Pulmonary artery endothelial cell (primary cell): ENCODE results near the gene TAGLN2. TPM values are rescaled to one million over a fixed set of nuclear protein-coding genes. Genes with fewer than 3 reads are reported as not detected.

Source experiments
- DNase-seq: peaks from one replicate; pipeline ENCODE4 v3.0.0-alpha.2; 2011; ENCODE audit warnings: low read depth, low spot score
- total RNA-seq: library from RNA; depleted of rRNA; stranded (reverse); fragments of >200 nt; gene quantifications from 2 replicates; pipeline ENCODE4 v1.2.3, GENCODE V29; 2014

The TAGLN2 gene
- total RNA-seq, 1 donor from 2014 or later: 627 TPM

DNA sequence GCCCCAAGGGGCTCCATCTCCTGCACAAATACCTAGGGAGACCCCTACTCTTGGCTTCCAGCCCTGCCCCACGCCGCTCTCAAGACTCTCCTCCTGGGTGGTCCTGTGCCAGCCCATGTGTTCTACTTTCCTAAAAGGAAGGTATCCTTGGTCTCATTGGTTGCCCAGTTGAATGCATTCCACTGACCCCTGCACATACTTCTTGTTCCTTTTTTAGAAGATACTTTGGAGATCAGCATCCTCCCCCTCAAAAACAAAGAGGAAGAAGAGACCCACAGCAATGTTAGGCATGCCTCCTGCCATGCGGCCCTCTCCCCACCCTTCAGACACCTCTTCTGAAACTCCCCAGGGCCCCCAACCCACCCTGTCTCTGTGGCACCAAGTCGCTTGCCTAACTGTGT lies 24.7 kb upstream of the TAGLN2 start:
- DNase-seq: no peak

DNA sequence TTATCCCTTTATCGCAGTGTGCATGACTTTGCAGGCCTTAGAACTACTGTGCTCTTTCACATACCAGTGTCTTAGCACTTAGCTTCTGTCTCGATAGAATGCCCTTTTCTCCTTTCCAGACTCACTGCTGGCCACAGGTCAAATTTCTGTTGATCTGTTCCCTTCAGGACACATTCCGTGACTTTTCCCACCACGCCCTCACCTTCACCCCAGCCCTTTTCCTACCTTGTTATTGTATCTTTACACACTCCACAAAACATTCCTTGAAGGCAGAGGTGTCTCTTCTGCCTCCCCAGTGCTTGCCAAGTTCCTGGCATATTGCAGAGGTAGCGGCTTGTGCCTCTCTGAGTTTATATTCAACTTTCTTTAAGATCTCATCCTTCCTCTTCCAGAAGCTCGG lies 23.8 kb upstream of the TAGLN2 start:
- DNase-seq: no peak

DNA sequence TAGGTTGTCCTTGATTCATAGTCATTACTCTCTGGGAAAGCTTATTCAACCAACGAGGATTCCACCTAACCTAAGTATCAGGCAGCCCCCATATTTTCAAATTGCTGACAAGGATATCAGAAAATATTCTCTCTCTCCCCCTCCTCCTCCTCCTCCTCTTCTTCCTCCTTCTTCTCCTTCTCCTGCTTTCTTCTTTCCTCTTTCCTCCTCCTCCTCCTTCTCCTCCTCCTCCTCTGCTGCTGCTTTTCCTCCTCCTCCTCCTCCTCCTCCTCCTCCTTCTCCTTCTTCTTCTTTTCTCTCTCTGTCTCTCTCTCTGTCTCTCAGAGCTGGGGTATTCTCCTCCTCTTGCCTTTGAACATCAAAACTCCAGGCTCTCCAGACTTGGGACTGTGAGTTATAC lies 22.6 kb upstream of the TAGLN2 start:
- no peak for DNase-seq

DNA sequence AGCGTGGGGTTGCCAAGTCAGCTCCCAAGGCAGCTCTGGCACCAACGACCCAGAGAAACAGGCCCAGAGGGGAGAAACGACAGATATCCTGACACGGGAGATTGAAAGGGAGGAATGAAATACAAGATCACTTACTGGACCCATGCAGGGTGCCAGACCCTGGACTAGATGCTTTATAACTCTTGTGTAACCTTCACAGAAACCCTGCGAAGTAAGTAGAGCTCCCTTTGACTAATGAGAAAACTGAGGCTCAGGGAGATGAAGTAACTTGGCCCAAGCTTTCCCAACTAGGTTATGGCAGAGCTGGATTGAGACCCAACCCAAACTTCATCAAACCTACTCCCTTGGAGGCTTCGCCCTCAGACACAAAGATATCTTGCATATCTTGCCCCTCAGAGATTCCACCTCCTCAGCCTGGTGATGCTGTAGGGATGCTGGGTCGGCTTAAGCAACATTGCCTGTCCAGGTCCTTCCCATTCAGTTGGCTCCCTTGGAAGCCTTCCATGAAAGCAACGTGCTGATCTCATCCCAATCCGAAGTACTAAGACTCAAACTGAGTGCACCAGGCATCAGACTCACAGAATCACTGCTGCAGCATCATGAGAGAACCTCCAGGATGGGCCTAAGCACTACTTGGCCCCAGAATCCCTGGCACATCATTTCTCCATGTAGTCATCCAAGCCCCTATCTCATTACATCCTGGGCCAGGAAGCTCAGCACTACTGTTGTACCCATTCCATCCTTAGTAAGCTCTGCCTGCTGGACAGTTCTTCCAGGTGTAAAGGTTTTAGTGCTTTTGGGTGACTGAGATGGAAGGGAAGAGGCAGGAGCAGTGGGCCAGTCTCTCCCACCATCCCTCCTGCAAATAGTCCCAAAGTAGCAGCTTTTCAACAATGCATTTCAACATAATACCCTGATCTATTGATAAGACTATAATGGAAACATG lies 21.2 kb upstream of the TAGLN2 start:
- DNase-seq: no peak

DNA sequence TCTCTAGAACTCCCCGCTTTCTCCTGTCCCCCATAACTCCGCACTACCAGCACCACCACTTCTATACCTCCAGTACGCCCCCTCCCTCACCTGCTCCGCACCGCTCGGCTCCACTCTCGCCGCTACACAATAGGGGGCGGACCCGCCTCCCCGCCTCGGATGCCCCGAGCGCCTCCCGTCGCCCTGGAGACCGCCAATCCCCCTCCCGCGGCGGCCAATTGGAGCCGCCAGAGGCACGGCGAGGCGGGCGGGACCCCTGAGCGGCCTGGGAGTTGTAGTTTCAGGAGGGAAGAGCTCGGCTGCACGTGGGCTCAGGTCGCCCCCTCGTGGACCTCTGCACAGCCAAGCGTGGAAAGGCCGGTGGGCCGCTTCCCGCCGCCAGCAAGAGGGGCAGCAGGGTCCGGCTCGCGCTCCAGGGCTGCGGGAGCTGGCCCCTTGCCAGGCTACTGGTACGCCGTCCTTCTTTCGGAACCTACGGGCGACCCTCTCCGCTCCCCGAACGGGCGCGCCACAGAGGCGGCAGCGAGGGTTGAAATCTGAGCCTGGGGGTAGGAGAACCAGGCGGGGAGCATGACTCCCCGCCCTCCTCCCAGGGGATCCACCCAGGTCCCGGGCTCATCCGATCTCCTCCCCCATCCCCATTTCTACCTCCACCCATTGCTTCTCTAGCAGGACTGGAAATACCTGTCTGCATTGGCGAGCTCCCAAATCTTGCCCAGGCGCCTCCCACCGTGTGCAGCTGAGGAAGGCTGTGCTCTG lies 20.4 kb upstream of the TAGLN2 start, which contains the start of gene IGSF9:
Gene IGSF9 (minus strand): TSS at position 131 of the 759 bp plus-strand sequence. CDS start 2,159 bp downstream, outside the sequence.
- no peak for DNase-seq

DNA sequence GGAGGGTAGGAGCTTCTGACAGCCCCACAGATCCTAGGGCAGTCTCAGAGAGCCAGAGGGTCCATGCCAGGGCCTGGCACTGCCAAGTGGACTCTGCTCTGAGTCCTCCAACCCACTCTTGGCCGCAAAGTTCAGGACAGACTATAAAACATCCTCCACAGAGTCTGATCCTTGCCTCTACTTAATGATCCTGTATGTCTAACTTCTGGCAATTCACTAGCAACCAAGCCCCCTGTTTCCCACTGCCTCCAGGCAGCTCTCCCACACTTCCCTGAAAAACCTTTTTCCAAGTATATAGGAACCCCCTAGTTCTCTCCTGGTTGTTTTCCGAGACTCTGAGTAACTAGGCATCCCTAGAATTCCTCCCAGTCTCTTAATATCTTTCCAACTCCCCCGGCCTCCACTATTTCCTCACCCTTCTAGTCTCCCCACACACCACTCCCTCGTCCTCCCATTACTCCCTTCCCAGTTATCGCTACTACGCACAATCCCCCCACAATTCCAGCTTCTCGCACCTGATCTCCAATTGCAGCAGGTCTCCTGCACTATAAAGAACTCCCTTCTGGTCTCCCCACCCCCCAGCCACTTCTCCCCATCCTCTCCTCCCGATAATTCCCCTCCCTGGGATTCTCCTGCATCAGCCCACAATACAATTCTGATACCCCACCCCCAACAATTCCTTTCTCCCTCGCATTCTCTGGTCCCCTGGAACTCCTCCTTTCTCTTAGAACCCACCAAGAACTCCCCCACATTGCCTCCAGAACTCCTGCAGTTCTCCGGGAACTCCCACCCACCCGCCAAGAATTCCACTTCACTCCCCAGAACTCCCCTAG lies 19.5 kb upstream of the TAGLN2 start:
- DNase-seq: no peak

DNA sequence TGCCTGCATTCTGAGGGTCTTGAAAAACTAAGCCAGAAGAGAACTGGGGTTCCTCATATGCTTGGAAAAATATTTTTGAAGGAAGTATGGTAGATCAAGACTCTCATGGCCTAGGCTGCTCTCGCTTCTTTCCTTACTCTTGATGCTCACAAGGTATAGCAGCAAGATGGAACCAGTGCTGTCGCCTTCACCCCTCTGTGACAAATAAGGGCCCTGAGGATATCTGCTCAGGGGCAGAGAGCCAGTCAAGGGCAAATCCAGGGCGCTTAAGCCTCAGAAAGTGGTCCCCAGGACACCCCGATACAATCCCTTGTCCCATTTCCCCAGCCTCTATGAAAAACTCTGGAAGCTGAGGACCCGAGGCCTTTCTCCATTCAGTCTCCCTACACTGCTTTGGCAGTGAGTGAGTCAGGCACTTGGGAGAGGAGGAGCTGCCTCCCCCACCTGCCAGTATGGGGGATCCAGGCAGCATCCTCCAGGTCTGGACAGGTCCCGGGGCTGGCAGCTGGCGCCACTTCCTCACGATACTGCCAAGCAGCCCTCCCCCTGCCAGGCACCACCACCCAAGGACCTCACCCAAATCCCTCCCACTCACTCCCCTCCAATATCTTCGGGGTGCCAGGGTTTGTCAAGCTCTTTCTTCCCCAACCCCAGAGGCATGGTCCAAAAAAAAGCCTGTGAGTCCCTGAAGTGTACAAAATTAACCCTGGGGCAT lies 18.8 kb upstream of the TAGLN2 start:
- DNase-seq: no peak

DNA sequence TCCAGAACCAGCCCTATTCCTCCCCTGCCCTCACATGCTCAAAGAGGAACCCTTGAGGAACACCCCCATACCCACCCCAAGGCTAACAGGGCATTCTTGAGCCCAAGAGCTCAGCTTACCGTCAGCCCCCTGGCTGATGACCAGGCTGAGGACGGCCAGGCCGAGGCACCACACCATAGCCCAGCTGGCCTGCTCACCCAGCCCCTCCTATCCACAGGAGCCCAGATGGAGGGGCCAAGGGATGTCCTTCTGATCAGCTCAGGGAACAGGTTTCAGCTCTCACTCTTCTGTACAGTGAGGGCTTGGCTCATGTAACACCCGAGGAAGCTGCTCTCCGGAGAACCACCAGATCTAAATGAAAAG lies 18.0 kb upstream of the TAGLN2 start:
- no peak for DNase-seq

DNA sequence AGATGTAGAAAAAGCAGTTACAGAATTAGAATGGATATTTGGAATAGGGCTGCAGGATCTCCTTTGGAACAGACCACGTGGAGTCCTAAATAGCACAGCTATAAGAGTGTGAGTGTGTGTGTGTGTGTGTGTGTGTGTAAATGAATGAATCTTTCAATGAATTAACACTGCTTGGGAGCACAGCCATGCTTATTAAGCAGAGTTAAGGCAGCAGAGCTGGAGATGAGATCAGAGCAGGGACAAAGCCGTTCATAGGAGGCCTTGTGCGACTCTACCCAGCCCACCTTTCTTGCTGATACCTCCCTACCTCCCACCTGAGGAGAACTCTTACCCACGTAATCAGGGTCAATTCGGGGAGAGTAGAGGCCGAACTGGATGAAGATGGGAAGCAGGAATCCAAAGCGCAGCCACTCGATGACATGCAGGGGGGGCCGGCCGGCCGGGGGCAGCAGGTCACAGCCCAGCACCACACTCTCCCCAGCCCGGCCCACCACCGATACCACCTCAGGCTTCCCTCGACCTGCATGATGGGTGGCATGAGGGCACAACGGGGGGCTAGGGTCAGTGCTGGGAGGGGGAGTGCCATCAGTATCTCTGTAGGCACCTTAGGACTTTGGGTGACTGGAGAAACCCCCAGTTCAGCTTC lies 17.4 kb upstream of the TAGLN2 start:
- DNase-seq: no peak

DNA sequence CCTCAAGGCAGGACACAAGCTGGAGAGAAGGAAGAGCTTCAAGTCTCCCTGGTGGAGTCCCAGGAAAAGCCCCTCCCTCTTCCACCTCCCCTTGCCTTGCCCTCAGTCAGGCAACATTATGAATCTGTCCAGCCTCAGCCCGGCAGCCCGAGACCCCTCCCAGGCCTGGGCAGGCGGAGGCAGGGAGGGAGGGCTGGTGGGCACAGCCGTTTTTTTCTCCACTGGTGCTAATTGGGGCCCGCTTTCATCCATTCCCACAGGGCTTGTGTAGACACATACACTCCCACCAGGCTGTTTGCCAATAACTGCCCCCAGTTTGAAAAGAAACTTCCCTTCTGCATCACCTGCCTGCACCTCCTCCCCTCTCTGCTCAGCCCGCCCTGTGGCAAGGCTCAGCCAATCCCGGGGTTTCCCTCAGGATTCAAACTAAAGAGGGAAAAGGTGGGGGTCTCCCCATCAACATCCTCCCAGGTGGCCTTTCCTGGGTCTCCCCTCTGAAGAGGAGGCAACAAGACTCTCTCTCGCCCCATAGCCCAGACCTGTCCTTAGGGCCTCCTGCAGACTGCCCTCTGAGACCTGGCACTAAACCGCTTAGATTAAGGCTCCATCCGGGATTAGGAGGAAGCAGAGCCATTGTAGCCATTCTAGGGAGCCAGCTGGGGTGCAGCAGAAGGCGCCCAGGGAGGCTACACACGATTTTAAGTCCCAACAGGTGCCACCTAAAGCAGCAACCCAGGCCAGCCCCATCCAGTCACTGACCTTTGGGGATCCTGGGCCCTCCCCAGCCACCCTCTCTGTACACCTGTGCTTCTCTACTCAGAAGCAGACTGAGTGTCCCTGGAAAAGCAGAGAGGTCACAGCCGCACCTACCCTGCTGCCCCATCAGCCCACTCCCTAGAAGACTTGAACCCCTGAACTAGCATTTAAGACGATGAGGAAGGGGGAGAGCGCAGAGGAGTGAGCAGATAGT lies 16.6 kb upstream of the TAGLN2 start:
- DNase-seq: no peak

DNA sequence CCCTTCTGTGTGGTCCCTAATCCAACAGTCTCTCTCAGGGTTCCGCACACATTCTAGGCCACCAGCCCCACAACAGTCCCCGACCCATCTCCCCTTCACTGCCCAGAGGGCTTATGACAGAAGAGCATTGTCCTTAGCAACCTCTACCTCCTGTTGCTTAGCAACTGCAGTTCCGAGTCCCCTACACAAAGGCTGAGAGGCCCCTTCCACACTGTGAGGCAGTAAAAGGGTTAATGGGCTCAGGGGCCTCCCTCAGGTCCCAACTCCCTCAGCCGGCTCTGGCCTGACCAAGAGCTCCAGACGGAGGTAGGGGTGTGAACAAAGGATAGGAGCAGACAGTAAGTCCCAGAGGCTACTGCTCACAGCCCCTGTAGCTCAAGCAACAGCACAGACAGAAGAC lies 15.8 kb upstream of the TAGLN2 start:
- DNase-seq: no peak

DNA sequence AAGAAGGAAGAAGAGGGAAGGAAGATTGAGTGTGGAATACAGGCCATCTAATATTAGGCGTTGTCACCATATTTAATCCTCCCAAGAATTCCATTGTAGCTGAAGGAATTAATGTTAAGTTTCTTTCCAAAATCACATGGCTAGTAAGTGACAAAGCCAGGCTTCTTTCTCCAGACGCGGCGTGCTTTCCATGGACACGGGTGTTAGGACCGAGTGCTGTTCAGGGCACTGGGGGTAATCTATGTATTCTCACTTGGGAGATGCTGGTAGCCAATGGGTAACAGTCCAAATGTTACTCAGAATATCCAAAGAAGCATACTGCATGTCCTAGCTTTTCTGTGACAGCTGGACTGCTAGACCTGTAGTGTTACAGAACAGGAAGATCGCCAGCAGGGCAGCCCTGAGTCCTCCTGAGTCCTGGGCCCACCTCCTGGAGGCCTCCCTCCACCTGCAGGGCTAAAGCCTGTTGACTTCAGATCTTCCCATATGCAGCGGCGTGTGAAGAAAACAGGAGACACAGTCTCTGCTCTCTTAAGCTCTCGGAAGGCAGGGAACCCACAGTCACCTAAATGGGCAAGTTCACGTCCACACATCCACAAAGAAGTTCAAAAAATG lies 14.8 kb upstream of the TAGLN2 start:
- no peak for DNase-seq

DNA sequence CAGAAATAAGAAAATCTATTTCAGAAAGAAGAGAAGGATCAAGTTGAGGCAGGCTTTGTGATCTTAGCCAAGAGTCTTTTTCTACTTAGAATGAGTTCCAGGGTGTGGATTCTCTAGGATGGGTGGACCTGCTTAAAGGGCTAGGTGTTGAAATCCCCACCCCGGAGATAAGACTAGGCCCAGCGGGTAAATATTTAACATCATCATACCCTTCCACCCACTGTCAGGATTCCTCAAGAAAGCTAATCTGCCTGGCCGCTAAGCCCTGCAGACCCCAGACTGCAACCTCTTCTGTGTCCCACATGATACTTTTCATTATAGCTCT lies 14.3 kb upstream of the TAGLN2 start:
- no peak for DNase-seq

DNA sequence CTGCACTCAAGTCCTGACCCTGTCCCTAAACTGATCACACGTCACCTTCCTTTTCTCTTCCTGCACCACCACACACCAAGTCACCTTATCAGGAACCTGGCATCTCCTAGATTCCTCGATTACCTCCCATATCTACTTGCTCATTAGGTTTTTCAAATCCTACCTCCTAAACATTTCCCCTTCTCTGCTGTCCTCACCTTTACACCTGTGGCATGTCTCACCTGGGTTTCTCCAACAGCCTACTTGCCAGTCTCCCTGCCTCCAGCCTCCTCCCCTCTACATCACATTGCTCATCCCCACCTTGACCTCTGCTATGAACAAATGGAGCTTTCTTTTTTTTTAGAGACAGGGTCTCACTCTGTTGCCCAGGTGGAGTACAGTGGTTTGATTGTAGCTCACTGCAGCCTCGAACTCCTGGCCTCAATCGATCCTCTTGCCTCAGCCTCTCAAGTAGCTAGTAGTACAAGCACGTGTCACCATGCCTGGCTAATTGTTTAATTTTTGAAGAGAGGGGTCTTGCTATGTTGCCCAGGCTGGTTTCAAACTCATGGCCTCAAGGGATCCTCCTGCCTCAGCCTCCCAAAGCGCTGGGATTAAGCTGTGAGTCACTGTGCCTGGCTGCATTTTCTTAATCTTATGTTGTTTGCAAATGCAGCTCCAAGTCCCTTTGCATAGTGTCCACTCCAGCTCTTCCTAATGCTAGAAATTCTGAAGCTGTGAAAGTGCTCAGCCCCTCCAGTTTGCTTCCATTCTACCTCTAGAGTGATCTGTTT lies 13.8 kb upstream of the TAGLN2 start:
- DNase-seq: no peak

DNA sequence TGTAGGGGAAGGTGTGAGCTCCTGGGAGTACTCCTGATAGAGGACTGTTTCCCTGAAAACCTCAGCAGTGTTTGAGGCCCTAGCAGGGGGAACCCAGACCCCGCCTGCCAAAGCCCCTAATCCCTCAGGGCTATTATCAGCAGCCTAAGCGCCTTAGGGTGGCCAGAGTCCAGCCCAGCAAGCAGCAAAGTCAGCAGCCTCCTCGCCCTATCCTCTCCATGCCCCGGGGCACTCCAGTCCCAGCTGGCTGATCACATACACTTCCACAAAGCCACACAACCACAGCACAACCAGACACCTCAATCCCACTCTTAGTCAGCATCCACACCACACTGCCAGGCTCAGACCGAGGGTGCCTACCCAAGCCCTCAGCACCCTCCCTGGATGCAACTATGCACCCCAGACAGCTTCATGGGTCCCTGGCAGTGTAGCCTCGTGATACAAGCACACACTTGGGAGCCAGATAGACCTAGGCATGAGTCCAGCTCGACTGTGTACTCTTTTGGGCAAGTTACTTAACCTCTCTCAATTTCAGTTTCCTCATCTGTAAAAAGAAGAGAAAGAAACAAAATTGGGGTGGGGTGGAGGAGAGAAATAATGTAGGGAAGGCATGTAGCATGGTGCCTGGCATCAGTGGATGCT lies 13.0 kb upstream of the TAGLN2 start:
- DNase-seq: no peak

DNA sequence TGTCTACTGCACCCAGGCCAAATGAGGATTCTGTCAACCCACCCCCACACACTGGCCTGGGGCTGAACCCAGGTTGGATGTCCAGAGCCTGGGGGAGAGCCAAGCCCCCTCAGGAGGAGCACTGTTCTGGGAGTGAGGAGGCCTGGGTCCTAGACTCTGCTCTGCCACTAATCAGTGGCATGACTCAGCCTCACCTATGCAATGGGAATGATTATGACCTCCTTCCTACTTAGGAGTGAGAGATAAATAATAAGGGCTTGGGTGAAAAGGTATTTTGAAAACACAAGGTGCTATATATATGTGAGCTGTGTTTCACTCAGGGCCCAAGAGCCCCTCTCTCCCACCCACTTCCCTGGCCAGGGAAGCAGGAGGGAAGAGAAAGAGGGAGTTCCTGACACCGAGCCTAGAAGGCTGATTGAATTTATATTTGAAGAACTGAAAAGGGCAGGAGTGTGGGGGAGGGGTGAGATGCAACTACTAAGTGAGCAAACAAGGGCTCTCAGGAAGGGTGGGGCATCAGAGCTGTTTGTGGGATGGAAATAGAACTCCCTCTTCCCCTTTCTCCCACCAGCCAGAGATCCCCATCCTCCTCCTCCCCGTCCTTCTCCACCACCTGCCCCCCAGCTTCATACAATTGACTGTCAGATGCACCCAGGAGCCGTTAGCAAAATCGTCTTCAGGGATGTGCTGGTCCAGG lies 11.9 kb upstream of the TAGLN2 start:
- DNase-seq: no peak

DNA sequence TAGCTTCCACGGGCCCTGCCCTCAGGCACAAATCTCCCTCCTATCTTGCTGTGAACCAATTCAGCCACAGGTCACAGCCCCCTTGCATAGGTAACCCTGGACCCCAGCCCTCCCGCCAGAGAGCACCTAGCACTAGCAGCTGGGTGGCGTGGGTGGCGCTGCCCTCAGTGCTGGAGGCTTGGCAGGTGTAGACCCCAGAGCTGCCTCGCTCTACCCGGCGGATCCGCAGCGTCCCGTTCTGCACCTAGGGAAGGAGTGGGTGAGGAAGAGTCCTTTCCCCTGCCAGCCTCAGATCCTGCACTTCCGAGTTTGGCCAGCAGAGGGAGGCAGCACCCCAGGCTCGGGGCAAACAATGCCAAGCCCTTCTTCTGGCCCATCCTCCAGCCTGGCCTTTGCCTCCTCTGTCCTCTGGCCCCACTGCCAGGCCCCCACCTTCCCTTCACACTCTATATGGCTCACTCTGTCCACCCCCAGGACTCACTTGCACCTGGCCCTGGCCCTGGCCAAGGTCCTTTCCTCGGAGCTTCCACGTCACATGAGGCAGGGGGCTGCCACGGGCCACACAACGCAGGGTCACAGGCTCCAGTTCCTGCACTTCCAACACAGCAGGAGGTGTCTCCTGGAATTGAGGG lies 11.1 kb upstream of the TAGLN2 start:
- DNase-seq: no peak
